ENCODE data around the gene KRT25.

- no peak for TF ChIP-seq CTCF (IDR thresholded peaks at IDR 0.05)
- no peak for TF ChIP-seq POLR2A (IDR thresholded peaks at IDR 0.05)
Observed at GRCh38 chr17:40800381-40800780, 45.2 kb upstream of the KRT25 start.
